NCI-H460 (cell line): ENCODE data around the gene ATP6V1B1. TPM values are rescaled to one million over a fixed set of nuclear protein-coding genes. Genes with fewer than 3 reads are reported as not detected.
"Not testable (repeated sequence)": the region's sequence is repeated elsewhere in the genome, so short reads cannot be mapped to it uniquely, and the experiment has no call there.

Experiments
- DNase-seq: peaks from one replicate; pipeline ENCODE4 v3.0.0-alpha.2; 2016; ENCODE audit warnings: low read depth; ENCODE audit errors: extremely low read depth
- total RNA-seq: library from RNA; depleted of rRNA; stranded (reverse); fragments of >200 nt; shearing (Covaris generic); gene quantifications from 2 replicates; pipeline ENCODE4 v1.2.3, GENCODE V29; 2014

The ATP6V1B1 gene
- total RNA-seq, 1 experiment from 2014 or later = 2.3 TPM

DNA sequence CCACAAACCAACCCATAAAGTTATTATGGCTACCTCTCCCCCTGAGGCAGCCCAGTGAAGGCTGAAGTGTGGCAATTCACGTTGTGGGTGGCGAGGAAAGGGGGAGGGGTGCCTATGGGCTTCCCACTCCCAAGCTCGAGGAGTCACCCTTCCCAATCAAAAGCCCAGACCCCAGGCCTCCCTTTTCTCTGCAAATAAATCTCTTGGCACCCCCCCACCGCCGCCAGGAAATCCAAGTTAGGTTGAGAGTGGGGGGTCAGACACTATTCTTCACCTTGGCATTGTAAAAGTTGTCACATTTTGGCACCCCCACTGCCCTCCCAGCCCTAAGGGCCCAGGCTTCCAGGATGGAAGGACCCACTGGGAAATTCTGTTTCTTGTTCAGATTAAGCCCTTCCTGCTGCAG is 49.6 kb downstream of the ATP6V1B1 start:
- DNase-seq = no peak

- DNase-seq = no peak
Observed at GRCh38 chr2:70985956-70986355, 50.3 kb downstream of the ATP6V1B1 start.

DNA sequence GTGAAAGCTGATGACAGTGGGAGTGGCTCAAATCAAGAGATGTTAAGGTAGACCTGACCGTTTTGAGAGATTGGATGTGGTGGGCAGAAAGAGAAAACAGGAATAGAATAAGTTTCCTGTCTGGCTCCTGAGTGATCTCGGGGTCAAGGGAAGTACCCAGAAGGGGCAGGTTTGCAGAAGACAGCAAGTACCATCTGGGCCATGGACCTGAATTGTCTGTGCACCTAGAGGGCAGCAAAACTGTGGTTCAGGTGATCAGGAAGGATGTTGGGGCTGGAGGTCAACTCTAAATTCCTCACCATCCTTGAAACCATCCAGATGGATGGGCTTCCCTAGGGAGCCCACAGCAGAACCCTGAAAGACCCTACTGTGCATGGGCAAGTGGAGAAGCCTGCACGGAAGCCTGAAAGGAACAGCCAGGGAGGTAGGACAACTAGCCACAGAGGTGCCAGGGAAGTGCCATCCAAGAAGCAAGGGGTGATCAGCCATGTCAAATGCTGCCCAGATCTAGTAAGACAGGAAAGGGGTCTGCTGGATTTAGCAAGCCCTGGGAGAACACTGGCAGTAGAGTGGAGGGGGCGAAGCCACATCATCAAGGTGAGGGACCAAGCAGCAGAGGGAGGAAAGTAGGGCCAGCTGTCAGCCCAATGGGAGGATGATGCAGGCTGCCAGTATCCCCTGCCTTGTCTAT is 50.9 kb downstream of the ATP6V1B1 start:
- DNase-seq = no peak

- DNase-seq = no peak
Observed at GRCh38 chr2:70987386-70987785, 51.7 kb downstream of the ATP6V1B1 start.

DNA sequence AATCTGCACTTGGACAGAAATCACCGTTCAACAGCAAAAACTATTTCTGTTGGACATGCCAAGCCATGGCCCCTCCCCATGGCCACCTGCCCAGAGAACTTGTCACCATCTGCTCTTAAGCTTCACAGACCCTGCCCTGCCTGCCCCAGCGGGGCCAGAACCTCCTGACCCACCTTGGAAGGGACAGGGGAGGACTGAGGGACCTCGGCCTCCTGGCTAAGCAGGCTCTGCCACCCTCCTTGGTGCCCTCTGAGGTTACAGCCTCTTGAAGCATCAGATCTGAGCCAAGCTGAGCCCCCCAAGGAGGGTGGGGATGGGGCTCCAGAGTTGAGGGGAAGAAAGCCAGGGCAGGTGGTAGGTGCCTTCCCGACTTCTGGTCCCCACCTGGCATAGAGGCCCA is 52.5 kb downstream of the ATP6V1B1 start:
- no peak for DNase-seq

GRCh38 chr2:70988726-70989648 is 53.3 kb downstream of the ATP6V1B1 start:
- DNase-seq = no peak

DNA sequence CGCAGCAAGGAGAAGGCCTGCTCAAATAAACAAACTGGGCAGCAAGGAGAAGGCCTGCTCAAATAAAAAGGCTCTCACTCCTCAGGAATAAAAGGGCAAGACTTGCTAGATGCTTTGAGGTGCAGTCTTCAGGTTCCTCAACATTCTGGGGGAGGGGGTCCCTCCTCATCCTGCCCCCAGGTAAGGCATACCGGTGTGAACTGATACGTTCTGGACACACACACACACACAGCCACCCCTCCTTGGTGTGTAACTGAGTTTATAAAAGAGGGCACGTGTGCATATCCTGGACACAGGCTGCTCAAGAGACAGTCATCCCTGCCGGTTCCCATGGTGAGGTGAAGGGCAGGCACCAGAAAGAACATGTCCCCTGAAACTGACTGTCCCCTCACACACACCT is 54.5 kb downstream of the ATP6V1B1 start:
- no peak for DNase-seq

GRCh38 chr2:70991142-70991541 is 55.4 kb downstream of the ATP6V1B1 start:
- DNase-seq = no peak

DNA sequence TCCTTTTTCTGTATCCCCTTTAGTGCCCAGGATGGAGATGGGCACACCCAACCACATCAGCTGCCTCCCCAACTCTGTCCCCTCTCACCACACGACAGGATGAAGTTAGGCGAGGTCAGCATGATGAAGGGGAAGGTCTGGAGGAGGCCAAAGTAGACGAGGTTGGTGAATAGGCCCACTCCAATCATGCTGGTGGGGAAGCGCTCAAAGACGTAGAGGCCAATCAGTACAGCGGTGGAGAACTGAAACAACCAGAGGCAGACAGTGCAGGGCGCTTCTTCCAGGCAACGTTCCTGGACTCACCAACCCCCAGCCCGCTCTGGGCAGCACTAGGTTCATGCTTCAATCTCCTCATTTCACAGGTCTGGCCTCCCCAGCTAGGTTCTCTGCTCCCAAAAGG is 56.0 kb downstream of the ATP6V1B1 start:
- no peak for DNase-seq

GRCh38 chr2:70992945-70993853 is 57.5 kb downstream of the ATP6V1B1 start:
- no peak for DNase-seq

DNA sequence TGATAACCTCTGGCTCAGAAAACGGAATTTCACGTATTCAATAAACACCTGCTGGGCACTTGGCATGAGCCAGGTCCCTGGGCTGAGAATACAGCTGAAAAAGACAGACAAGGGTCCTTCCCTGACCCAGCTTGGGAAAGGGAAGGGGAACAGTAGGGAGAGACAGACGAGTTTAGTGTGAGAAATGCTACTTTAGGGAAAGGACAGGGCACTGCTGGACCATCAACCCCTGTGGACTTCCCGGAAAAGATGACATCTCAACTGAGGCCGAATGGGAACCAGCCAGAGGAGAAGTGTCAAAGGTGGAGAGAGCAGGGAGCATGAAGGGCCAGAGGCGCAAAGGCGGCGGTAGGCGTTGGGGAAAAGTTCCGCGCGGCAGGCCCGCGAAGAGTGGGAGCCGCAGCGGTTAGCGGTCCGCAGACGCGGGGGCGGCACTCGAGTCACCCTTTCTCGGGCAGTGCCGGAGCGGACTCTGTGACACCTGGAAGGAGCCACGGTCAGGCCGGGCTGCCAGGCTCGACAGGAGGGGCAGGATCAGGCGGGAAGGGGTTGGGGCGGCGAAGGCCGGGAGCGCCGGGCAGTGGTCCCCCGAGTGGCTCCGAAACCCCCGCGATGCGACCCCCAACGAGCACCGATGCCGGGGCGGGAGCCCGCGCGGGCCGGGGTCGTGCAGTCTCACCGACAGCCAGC is 58.5 kb downstream of the ATP6V1B1 start:
- DNase-seq = no peak

- DNase-seq = peak; percentile 85
Observed at GRCh38 chr2:70994699-70995425, 59.2 kb downstream of the ATP6V1B1 start, which contains the start of gene TEX261. Gene TEX261, minus strand, starts transcription at chr2:70994873. Its CDS starts 116 bp downstream, at chr2:70994757.

- DNase-seq = peak; percentile 30
Observed at GRCh38 chr2:70995426-70995729, 59.7 kb downstream of the ATP6V1B1 start.

DNA sequence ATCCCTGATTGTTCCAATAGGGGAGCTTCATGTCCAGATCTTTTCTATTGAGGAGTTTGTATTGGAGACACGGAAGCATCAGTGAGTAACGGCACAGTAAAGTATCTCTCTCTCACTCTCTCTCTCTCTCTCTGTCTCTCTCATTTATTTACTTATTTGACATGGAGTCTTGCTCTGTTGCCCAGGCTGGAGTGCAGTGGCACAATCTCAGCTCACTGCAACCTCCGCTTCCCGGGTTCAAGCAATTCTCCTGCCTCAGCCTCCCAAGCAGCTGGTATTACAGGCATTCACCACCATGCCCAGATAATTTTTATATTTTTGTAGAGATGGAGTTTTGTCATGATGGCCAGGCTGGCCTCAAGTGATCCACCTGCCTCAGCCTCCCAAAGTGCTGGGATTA is 63.2 kb downstream of the ATP6V1B1 start:
- not testable (repeated sequence) for DNase-seq

DNA sequence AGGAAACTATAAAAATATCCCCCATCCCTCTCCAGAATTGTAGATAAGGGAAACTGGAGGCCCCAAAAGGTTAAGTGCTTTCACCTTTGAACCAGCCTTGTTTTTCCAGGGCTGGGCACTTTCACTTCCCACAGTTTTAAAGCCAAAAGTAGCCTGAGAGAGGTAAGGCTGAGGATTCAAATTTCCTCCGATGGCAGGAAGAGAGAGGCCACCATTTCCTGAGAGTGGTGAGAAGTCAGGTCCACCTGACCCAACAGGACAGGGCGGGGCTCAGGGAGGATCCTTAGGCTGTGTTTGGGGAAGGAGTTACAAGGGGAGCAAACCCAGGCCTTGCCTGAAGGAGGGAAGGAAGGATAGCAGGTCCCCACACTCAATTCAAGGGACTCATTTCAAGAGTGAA is 63.7 kb downstream of the ATP6V1B1 start:
- no peak for DNase-seq

GRCh38 chr2:70999931-71000330 is 64.2 kb downstream of the ATP6V1B1 start:
- DNase-seq = not testable (repeated sequence)

DNA sequence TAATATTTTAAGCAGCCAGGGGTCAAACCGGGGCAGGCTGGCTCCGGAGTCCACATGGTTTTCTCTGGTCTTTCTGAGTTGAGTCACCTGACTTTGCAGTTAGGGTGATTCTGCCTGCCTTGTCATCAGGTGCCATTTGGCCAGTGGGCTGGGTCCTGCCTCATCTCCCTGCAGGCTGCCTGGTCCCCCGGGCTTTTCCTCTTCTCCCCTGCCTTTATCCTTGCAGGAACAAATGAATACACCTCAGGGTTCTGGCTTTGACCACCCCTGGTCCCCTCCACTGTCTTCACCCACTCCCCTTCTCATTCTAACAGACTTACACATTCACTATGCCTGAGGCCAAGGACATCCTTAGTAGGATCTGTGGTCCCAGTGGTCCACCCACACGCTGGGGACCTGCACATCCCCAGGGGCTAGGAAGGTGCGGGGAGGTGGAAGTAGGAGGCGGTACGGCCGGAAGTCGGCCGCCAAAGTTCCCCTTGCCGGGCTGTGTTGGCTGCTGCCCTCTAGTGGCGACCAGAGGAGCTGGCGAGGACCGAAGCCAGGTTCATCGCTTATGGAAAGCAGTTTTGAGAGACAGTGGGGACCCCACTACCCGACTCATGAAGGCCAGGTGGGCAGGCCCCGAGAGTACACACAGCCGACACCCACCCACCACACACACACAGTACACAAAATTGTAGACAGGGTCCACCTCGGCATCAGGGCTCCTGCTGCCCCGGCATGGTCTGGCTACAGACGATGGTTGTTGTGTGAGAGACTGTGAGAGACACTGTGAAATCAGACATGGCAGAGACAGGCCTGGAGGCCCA is 65.3 kb downstream of the ATP6V1B1 start:
- peak; percentile 64 for DNase-seq

DNA sequence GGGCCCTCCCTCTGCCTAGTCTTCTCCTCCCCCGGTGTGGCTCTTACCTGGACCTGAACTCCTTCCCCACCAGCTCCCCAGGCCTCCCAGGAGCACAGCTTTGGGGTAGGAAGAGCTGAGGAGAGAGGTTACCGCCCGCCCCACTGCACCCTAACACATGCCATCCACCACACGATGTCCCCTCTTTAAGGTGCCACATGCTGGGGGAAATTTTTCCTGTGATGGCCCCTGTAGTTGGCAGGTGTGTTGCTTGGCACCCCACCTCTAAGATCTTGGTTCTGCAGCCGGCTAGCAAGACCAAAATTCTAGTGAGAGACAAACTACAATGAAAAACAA is 65.9 kb downstream of the ATP6V1B1 start:
- DNase-seq = no peak

GRCh38 chr2:71001981-71002570 is 66.4 kb downstream of the ATP6V1B1 start:
- DNase-seq = no peak
